DMS153 (cell line): ENCODE measurements around the gene USP10.

Experiments
- DNase-seq: peaks from one replicate; lab custom pipeline; 2025; lab: John Stamatoyannopoulos, UW

Gene USP10

DNA sequence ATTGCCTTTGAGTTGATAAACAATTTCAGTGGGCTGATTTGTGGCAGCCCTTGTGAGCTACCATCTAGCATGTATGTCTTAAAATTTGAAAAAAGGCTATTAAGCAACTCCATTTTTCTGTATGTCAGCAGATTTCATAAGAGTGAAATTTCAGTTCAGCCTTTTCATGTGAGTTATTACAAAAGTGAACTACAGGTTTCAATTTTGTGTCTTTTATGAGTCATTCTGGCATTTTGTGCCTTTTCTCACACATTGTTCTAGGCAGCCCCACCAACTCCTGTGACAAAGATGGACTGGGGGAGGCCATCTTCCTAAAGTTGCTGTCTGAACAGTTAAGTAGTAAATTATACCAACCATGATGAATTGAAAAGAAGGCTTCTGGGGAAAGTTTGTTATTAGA lies 52.1 kb downstream of the USP10 start:
- no peak for DNase-seq

DNA sequence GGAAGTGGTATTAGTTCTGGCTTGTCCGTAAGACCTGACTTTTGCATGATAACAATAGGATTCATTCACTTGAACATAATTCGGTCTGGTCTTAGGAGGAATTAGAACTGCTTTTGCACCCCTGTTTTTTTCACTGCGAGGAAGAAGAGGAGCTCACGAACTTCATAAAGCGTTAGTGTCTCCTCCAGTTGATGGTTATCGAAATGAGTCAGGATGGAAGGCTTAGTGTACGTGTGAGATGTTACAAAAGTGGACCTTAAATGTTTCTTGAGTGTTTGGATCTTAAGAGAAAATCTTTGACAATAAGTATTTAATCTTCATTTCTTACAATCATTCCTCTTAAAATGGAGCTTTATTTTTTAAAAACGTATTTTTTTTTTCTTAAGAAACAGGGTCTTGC lies 52.8 kb downstream of the USP10 start:
- no peak for DNase-seq

DNA sequence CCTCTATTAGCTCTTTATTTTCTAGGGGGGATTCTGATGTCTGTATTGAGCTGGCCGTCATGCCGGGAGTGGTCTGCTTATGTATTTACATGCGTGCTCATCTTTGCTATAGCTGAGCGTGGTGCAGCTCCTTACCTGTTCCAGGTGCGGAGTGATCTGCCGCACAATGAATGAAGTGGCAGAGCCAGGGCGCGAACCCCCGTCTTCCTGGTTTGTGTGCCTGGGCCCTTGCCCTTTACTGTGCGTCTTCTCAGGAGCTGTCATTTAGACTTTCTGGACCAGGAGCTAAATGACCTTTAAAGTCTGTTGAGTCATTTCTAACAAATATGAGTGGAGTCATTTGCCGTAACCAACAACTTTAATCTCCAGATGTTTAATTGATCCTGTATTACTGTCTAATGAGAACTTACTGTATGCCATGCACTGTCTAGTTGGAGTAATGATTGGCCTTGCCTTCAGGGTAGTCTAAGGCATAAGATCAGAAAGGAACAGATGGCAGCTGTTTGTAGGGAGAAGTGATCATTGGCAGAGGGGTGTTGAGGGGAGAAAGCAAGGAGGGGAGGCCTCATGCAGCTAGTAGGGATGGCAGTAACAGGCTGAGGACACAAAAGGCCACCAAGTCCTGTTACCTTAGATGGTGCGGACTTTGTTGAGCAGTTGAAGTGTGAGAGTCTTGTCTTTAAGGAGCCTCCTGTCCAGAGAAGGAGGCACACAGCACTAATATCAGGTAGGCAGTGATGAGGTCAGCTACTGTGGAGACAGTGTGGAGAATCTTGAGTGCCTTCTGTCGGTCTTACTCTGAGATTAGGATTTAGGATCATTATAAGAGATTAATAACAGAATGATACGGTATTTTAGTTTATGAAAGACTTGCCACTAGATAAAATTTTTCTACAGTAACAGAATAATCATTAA lies 53.9 kb downstream of the USP10 start:
- DNase-seq, result no peak

DNA sequence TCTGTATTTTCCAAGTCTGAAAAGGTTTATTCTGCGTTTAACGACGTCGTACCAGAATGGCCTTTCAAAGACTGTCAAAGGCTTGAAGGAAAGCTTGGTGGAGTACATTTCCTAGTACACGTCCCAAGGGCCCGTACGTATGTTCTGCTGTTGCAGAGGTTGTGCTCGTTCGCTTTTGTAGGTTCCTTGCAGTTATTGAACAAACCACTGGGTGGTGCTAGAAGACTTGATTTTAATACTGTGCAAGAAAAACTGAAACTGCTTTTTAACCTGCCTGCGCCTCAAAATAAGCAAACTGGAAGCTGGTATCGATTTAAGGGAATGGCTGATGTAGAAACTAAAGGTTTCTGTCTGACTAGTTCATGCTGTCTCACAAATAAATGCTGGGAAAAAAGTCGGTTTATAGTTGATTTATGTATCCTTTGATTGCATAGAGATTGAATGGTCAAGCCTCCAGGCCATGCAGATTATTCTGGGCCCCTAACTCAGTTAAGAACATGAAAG lies 54.6 kb downstream of the USP10 start:
- DNase-seq, result peak; percentile 82

DNA sequence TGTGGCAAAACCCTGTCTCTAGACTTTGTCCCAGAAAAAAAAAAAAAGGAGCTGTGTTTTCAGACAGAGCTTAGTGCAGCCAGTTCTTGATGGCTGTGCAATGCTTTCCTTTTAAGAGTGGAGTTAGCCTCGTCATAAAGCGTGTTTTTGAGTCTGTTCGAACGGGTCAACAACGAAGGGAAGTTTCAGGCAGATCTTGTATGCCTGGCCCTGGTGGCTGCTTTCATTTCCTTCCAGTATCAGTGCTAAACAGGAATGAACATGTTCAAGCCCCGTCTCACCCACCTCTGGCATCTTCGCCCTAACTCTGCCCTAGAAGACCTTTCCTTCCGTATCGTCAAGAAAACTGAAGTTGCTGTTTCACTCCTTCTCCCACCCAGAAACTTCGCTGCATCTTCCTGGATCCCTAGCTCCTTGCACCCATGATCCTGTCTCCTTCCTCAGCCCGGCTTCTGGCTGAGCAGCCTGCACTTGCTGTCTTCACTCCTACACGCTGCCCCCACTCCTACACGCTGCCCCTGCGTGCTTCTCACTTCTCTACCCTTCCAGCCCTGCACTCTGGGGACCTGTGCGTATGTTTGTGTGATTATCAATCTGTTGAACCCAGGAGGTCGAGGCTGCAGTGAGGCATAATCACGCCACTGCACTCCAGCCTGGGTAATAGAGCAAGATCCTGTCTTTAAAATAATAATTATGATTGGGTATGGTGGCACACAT lies 55.3 kb downstream of the USP10 start:
- DNase-seq, result no peak

DNA sequence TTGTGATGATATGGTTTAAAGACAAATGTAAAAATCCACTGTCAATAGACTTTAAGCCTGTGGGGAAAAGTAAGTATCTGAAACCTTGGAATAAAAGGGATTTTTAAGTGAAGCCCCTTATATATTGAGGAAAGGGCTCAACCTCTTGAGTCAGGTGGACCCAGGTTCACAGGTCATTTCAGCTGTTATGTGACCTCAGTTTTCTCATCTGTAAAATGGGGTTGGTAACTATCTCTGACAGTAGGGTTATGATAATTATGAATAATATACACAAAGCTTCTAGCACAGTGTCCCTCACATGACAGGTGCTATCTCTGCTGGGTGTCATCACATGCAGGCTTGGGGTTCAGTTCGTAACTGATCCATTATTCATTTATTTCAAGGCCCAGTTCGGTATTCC lies 57.0 kb downstream of the USP10 start:
- no peak for DNase-seq

DNA sequence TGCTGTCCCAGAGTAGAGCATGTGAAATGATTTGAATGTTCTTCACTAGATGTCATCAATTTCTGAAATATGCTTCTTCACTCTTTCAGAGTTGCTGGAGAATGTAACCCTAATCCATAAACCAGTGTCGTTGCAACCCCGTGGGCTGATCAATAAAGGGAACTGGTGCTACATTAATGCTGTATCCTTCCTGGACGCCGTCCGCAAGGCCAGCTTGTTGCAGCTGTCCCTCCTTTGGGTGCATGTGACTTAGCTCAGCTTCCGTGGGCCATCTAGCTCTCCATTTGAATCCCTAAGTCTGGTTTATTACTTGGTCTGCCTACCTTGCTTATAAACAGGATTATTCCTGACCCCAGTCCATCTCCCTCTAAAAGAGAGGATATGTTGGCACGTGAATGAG lies 58.8 kb downstream of the USP10 start:
- DNase-seq, result no peak

DNA sequence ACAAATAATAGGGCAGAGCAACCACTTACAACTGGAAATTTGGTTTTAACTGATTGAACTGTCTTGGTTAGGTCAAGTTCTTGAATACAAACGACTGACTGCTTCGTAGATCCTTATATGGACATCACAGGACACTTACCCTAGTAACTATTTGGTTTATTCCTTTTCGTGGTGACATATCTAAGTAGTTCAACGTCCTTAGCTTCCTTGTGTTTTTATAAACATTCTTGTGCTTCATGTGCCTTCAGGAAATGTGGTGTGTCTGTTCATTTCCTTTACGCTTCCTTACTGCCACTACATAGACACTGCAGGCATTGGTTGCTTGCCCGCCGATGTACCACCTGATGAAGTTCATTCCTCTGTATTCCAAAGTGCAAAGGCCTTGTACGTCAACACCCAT lies 59.3 kb downstream of the USP10 start:
- no peak for DNase-seq

DNA sequence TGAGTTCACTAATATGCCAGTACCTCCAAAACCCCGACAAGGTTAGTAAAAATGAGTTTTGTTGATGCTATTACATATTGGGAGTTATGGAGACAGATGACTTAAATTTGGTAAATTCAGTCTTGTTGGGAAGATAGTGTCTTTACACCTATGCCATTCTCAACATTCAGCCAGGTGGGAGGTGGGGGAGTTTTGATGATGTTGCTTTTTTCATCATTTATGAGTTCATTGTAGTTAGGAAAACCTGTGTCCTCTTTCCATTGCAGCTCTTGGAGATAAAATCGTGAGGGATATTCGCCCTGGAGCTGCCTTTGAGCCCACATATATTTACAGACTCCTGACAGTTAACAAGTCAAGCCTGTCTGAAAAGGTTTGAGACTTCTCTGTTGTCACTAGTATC lies 60.1 kb downstream of the USP10 start:
- no peak for DNase-seq

DNA sequence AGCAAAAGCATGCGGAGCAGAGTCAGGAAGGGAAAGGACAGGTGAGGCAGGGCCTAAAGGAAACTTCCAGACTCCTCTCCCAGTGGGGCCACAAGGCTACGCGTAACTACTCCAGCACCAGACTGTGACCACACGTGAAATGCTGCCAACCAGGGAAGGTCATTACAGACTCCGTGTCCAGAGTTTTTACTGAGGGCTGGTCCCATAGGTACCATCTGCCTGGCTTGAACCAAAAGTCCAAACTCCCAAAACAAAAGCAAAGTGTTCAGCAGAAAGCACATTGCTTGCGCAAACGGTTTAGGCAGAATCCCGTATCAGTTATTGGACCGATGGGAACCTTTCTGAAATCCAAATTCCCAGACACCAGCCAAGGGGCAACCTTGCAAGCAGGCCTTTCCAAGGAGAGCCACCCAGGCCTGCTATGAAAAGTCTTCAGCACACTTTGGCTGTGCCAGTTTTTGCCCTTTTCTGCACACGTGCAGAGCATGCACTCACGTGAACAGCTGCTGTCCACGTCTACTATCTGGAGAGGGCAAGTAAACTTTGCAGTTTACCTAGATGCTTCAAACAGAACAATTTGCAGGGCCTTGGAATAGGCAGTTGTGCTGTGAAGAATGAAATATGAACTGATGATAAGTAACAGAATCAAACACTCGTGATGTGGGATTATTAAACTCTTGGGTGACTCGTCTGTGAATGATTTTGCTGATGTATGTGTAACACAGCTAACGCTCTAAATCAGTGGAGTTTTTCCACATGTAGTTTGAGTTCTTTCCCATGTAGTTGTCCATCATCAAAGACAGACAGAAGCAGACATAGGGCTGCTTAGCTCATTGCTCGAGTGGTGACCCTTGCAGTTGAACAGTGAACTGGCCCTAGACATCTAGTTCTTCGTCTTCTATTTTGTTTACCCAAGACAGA lies 61.9 kb downstream of the USP10 start:
- DNase-seq, result no peak

DNA sequence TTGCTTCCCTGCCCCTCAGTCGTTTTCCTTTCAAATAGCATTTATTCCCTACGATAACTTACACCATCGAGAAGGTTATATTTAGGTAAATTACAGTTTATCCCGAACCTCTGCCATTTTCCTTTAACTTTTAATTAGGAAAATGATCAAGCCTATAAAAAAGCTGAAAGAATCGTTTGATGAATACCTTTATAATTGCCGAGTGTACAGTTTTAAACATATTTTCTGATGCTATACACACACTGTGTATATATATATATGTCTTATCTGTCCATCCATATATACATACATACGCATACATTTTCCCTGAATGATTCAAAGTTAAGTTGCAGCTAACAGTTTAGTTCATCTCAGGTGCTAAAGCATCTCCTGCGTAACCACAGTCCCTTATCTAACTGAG lies 63.4 kb downstream of the USP10 start:
- DNase-seq, result no peak

DNA sequence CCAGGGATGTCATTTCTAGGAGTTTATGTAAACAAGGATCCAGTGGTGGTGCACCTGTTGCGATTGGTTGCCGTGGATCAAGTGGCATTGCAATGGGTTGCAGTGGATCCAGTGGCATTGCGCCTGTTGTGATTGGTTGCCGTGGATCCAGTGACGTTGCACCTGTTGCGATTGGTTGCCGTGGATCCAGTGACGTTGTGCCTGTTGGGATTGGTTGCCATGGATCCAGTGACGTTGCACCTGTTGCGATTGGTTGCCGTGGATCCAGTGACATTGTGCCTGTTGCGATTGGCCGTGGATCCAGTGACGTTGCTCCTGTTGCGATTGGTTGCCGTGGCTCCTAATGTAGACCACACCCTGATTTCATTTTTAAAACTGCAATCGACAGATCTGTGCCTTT lies 63.8 kb downstream of the USP10 start:
- DNase-seq, result no peak

DNA sequence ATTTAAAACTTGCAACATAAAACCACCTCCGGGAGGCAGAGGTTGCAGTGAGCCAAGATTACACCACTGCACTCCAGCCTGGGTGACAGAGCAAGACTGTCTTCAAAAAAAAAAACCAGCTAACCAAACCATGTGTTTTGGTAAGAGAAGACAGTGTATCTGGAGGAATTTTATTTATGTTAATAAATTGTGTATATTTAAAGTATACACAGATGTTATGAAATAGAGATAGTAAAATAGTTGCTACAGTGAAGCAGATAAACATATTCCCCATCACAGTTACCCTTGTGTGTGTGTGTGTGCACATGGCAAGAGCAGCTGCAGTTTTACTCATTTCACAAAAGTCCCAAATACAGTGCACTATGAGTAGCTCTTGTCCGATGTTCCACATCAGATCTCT lies 65.2 kb downstream of the USP10 start:
- DNase-seq, result no peak

DNA sequence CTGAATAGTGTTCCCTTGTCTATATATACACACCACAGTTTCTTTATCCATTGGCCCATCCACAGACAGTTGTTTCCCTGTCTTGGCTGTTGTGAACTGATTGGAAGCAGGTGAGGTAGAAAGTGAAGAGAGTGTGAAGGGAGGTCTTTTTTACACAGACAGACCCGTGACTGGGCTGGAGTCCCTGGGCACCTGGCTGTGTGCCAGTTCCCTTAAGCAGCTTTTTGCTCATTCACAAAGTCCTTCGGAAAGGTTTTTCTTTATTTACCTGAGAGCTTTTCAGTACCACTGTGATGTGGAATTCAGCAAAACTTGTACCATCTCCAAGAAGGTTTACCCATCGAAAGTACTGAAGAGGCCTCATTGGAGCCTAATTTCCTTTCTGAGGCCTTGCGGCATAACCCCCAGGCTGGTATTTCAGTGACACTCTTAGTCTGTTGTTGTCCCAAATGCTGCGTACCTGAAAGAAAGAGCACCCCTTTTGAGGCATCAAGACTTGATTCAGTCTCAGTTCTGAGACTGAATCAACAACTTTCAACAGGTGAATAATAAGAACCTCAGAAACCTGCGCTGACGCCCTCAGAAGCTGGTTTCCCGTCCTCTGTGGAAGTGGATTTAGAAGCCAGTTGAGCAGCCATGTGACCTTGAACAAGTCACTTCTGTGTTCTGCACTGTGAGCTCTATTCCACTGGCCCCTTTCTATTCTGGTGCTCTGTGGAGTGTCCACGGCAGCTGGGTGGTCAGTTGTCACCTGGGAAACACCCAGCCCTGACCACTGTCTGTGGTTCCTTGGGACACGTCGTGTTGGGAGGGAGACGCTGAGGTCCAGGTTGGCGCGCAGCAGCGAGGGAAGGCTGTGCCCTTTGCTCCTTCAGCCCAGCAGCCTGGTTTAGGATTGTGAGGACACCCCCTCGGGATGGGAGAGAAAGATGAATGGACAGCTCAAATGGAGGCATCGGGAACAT lies 66.1 kb downstream of the USP10 start:
- no peak for DNase-seq

DNA sequence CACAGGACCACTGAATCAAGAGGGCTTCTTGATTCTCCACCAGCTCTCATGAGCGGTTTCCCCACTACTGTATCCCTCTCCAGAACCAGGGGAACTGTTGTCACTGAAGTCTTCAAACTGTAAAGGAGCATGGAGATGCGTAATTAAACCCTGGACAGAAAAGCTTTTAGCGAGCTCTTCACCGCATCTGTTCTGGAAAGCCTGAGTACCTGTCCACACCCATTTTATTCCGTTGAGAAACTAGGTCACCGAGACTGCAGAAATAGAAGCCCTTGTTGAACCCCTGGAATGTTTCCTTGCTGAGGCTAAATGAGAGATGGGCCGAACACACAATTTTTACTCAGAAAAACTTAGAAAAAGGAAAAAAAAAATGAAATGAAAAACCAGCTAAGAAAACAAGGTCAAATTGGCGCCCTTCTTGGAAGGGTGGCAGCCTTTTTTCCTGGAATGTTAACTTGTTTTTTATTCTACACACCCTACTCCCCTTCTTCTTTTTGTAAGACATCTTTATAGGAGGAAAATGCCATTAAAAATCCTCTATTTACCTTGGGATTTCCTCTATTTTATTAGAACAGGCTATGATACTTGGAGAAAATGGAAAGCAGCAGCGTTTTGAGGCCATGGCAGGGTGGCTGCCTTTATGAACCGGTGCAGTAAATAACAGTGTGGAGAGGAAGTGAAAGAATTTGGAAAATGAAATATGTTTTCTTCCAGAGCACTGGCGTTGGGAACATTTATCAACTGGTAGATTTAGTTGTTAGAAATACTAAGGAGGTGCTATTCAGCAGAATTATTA lies 67.4 kb downstream of the USP10 start:
- no peak for DNase-seq

DNA sequence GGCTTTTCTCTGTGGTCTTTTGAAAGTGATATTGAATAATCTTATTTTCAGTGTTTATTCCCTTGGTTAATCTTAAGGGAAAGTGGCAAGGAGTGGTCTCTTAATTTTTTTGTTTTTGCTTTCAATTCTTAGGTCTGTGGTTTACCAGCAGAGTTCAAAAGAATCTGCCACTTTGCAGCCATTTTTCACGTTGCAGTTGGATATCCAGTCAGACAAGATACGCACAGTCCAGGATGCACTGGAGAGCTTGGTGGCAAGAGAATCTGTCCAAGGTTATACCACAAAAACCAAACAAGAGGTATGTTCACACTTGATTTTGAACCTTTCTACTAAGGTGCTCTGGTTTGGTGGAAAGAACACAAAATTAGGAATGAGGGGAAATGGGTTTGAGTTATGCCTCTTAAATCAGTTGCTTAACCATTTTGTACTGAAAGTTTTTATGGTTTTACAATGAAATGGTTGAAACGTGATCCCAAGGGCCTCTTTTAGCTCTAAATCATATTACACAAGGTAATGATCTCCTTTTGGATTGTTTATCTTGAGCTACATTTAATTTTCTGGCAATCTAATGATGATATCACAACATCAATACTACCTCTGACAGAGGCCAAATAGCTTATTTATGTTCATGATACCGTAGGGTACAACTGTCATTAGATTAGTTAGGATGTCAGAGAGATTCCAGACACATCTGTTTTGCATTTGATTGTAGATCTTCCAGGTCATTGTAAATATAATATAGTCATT lies 68.4 kb downstream of the USP10 start:
- no peak for DNase-seq

DNA sequence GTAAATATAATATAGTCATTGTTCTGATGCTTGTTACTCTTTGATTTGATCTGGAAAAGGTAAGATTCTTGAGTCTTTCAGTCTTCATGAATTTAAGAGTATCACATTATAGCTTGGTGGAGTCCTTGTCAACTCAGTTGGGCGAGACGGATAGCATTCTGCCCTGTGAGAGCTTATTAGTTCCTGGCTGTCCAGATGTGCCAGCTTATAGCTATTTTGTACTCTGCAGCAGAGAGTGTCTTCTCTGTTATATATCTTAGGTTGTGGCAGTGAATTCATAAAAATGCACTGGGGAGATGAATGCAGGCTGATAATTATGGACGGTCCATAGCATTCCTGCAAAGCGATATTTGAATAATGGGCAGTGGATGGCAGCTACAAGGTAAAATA lies 69.0 kb downstream of the USP10 start:
- DNase-seq, result no peak

DNA sequence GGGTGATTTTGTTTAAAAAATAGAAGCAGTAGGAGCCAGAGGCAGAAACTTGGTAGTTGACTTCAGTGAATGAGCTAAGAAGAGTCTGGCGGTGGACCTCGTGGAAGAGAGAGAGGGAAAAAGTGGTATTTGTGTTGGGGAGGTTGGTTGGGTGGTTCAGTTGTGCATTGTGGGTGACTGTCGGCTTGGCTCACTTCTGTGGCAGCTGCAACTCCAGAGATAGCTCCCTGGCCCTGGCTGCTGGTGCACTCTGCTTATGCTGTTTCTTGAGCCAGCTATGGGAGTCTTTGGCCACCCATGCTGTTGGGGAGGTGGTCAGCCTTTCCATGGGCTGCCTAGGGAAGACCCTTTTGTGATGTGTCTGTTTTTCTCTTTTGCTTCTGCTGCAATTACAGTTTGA lies 69.6 kb downstream of the USP10 start:
- DNase-seq, result no peak

DNA sequence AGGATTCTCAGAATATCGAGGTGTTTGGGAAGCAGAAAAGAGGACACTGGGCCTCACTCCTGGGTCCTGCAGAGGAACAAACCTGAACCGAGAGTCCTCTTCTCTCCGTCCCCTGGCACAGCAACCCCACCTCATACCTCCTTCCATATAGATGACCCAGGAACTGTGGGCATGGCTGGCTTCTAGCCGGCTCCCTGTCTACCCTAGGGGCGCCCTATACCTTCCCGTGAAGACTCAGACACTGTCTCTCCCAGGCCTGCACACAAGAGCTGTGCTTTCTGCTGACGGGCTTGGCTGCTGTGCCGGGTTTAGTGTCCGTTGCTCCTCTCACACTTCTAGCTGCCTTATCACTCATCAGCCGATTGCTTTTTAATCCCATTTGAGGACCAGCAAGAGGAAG lies 73.5 kb downstream of the USP10 start:
- no peak for DNase-seq

DNA sequence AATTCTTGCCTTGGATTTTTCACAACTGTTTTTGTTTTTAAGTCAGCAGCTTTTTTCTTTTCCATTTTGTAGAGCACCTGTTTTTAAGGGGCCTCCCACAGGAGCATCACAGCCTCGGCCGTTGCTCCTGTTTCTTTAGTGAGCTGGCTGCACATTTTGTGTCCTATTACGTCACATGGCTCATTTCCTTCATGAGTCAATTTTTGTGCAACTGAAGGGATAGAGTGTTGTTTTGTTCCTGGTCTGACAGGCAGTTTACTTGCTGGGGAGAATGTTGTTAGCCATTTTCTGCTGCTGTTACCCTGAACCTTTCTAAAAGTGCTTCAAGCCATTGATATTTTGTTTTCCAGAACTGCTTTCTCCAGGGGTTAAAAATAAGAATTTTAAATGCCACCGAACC lies 75.0 kb downstream of the USP10 start:
- DNase-seq, result no peak
